Activated naive CD4-positive, alpha-beta T cell (primary cell): Measurements from ENCODE around the gene SDF4.
"Not testable (repeated sequence)": the region's sequence is repeated elsewhere in the genome, so short reads cannot be mapped to it uniquely, and the experiment has no call there.

ENCODE experiments used
- DNase-seq, 4 experiments: peaks; one replicate each; lab custom pipeline; 2025; lab: John Stamatoyannopoulos, UW

SDF4 gene

GRCh38 chr1:1198423-1199140 lies 33.2 kb downstream of the SDF4 start:
- no peak for DNase-seq

GRCh38 chr1:1197551-1198422 lies 34.0 kb downstream of the SDF4 start:
- DNase-seq: no peak

- no peak for DNase-seq
Observed at GRCh38 chr1:1197188-1197500, 34.7 kb downstream of the SDF4 start.

- no peak for DNase-seq
Observed at GRCh38 chr1:1196431-1197187, 35.2 kb downstream of the SDF4 start.

- DNase-seq: not testable (repeated sequence)
Observed at GRCh38 chr1:1195726-1196125, 36.1 kb downstream of the SDF4 start.

GRCh38 chr1:1194723-1195122 lies 37.1 kb downstream of the SDF4 start:
- DNase-seq: no peak

- no peak for DNase-seq
Observed at GRCh38 chr1:1191734-1192133, 40.1 kb downstream of the SDF4 start.

GRCh38 chr1:1189111-1189510 lies 42.7 kb downstream of the SDF4 start:
- no peak for DNase-seq

GRCh38 chr1:1187938-1188337 lies 43.9 kb downstream of the SDF4 start:
- no peak for DNase-seq

- DNase-seq: no peak
Observed at GRCh38 chr1:1185101-1185765, 46.6 kb downstream of the SDF4 start.

GRCh38 chr1:1183833-1184775 lies 47.7 kb downstream of the SDF4 start:
- DNase-seq: no peak

- DNase-seq: no peak
Observed at GRCh38 chr1:1183221-1183747, 48.5 kb downstream of the SDF4 start.

- no peak for DNase-seq
Observed at GRCh38 chr1:1182491-1183220, 49.1 kb downstream of the SDF4 start.

- no peak for DNase-seq
Observed at GRCh38 chr1:1181938-1182410, 49.8 kb downstream of the SDF4 start.

- DNase-seq: no peak
Observed at GRCh38 chr1:1181129-1181937, 50.5 kb downstream of the SDF4 start.

GRCh38 chr1:1179983-1180861 lies 51.6 kb downstream of the SDF4 start:
- DNase-seq: no peak

- DNase-seq: no peak
Observed at GRCh38 chr1:1179346-1179982, 52.3 kb downstream of the SDF4 start.
